Panc1 (cell line): ENCODE measurements around the gene RPAP3. TPM values are rescaled to one million over a fixed set of nuclear protein-coding genes. Genes with fewer than 3 reads are reported as not detected.

ENCODE experiments used
- ATAC-seq: fragments of 200-7000 bp; cut with Tn5 transposase; 2 replicates; pipeline ENCODE4 v1.9.1; 2020; ENCODE audit warnings: mild to moderate bottlenecking, moderate library complexity
- Bru-seq: library from RNA; stranded (reverse); fragments of 400-500 nt; gene quantifications from one replicate; lab custom pipeline; 2021; lab: Mats Ljungman, UMichigan
- BruChase-seq, 2 experiments: library from RNA; stranded (reverse); fragments of 400-500 nt; gene quantifications; one replicate each; lab custom pipeline; 2021; lab: Mats Ljungman, UMichigan
- BruUV-seq: library from RNA; stranded (reverse); fragments of 400-500 nt; replicated peaks from 2 replicates; lab custom pipeline; 2021; lab: Mats Ljungman, UMichigan
- CTCF ChIA-PET: fragments of 300-600 bp; sonication (Branson Sonifier 250); formaldehyde crosslinking; loops from one replicate; lab custom pipeline; 2022; ENCODE audit warnings: antibody characterized with exemption; lab: Charles Lee
- POLR2A ChIA-PET: fragments of 300-600 bp; sonication (Branson Sonifier 250); formaldehyde crosslinking; loops from one replicate; lab custom pipeline; 2022; ENCODE audit warnings: antibody characterized with exemption; lab: Charles Lee
- DNase-seq: peaks from one replicate; pipeline ENCODE4 v3.0.0-alpha.2; 2010; ENCODE audit warnings: low read depth, low spot score
- H3K27ac ChIP-seq: 2 replicates; pipeline ENCODE4 v1.5.1; 2011; ENCODE audit warnings: mild to moderate bottlenecking, low read length, inconsistent platforms
- H3K27me3 ChIP-seq: fragments of 200-500 bp; sonication (Bioruptor generic); 2 replicates; pipeline ENCODE4 v1.6.0; 2014; ENCODE audit warnings: low read length, inconsistent platforms; ENCODE audit not compliant: control insufficient read depth, insufficient read depth
- H3K36me3 ChIP-seq: fragments of 200-500 bp; sonication (Bioruptor generic); 2 replicates; pipeline ENCODE4 v1.5.1; 2014; ENCODE audit warnings: inconsistent platforms, mild to moderate bottlenecking, low read length, moderate library complexity; ENCODE audit not compliant: control insufficient read depth, insufficient read depth
- H3K4me1 ChIP-seq: 2 replicates; pipeline ENCODE4 v1.5.1; 2011; ENCODE audit warnings: inconsistent platforms, mild to moderate bottlenecking, low read length, moderate library complexity; ENCODE audit not compliant: control insufficient read depth, insufficient read depth
- H3K4me3 ChIP-seq, 2 experiments: 2 replicates each; pipeline ENCODE4 v1.5.1; 2011 to 2012; ENCODE audit warnings: low read depth in 2 of 2, low read length in 2 of 2, mild to moderate bottlenecking in 2 of 2, inconsistent platforms in 1 of 2, moderate library complexity in 1 of 2
- H3K9me3 ChIP-seq: fragments of 200-500 bp; sonication (Bioruptor generic); 2 replicates; pipeline ENCODE4 v1.5.1; 2014; ENCODE audit warnings: low read depth, mild to moderate bottlenecking, inconsistent platforms, low read length, moderate library complexity; ENCODE audit not compliant: control insufficient read depth, insufficient read depth
- POLR2AphosphoS5 ChIP-seq: IDR thresholded peaks from 2 replicates; pipeline ENCODE4 v1.6.1; 2012; ENCODE audit warnings: mild to moderate bottlenecking, low read depth, low read length, moderate library complexity
- SIN3A ChIP-seq: IDR thresholded peaks from 2 replicates; pipeline ENCODE4 v1.6.1; 2012; ENCODE audit warnings: low read depth, mild to moderate bottlenecking, low read length, moderate library complexity, borderline replicate concordance; ENCODE audit not compliant: insufficient read depth
- TCF7L2 ChIP-seq: IDR thresholded peaks from 2 replicates; pipeline ENCODE4 v1.6.1; 2011; ENCODE audit warnings: mild to moderate bottlenecking, low read depth, low read length, inconsistent platforms
- in situ Hi-C: cut with HindIII; loops from 2 replicates; pipeline ENCODE4 v1.10.0; 2016; ENCODE audit warnings: low sequenced_read_pairs, low pct_unique_long_range_greater_than_20kb
- intact Hi-C: fragments of 100-400 bp; cut with micrococcal nuclease; formaldehyde crosslinking; loops from one replicate; pipeline ENCODE4 v1.10.0; 2022; ENCODE audit not compliant: unreplicated experiment
- long read RNA-seq: library from polyadenylated mRNA; unstranded; transcript quantifications from one replicate; pipeline ENCODE4 v2.0.0, GENCODE V29; 2021; ENCODE audit not compliant: unreplicated experiment
- polyA plus RNA-seq: library from polyadenylated mRNA; unstranded; fragments of >200 nt; gene quantifications from one replicate; pipeline ENCODE4 v1.2.1, GENCODE V29; 2012; ENCODE audit warnings: missing spikeins; ENCODE audit not compliant: insufficient read length
- total RNA-seq: library from RNA; stranded (reverse); gene quantifications from one replicate; pipeline ENCODE4 v1.2.1, GENCODE V29; 2021; ENCODE audit not compliant: unreplicated experiment
- TF ChIP-seq, protein P1 (sequence below): fragments of 450-650 bp; IDR thresholded peaks from 2 replicates; pipeline ENCODE4 v1.5.1; 2017; ENCODE audit warnings: mild to moderate bottlenecking
- TF ChIP-seq, protein P2 (sequence below), 2 experiments: IDR thresholded peaks; 2 replicates each; pipeline ENCODE4 v1.6.1; 2011 to 2012; ENCODE audit warnings: low read depth in 2 of 2, control low read depth in 1 of 2, low read length in 1 of 2, mild to moderate bottlenecking in 1 of 2, moderate library complexity in 1 of 2; ENCODE audit not compliant: insufficient read depth in 1 of 2

Gene RPAP3, protein sequence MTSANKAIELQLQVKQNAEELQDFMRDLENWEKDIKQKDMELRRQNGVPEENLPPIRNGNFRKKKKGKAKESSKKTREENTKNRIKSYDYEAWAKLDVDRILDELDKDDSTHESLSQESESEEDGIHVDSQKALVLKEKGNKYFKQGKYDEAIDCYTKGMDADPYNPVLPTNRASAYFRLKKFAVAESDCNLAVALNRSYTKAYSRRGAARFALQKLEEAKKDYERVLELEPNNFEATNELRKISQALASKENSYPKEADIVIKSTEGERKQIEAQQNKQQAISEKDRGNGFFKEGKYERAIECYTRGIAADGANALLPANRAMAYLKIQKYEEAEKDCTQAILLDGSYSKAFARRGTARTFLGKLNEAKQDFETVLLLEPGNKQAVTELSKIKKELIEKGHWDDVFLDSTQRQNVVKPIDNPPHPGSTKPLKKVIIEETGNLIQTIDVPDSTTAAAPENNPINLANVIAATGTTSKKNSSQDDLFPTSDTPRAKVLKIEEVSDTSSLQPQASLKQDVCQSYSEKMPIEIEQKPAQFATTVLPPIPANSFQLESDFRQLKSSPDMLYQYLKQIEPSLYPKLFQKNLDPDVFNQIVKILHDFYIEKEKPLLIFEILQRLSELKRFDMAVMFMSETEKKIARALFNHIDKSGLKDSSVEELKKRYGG
- 47.3 TPM for total RNA-seq
- polyA plus RNA-seq = 18.4 TPM
- Bru-seq, nascent RNA = percentile 80 among the genes with signal in this experiment
- percentile 84 among the genes with signal in this experiment for BruChase-seq, experiment 1, labeled RNA remaining after a 2-hour chase
- percentile 88 among the genes with signal in this experiment for BruChase-seq, experiment 2, labeled RNA remaining after a 6-hour chase
- long read RNA-seq, full-length matches to known transcripts = 96 of 120 reads
- long read RNA-seq, partial matches to known transcripts = 18 of 120 reads
- long read RNA-seq, other reads (novel, unspliced or antisense) = 6 of 120 reads

DNA sequence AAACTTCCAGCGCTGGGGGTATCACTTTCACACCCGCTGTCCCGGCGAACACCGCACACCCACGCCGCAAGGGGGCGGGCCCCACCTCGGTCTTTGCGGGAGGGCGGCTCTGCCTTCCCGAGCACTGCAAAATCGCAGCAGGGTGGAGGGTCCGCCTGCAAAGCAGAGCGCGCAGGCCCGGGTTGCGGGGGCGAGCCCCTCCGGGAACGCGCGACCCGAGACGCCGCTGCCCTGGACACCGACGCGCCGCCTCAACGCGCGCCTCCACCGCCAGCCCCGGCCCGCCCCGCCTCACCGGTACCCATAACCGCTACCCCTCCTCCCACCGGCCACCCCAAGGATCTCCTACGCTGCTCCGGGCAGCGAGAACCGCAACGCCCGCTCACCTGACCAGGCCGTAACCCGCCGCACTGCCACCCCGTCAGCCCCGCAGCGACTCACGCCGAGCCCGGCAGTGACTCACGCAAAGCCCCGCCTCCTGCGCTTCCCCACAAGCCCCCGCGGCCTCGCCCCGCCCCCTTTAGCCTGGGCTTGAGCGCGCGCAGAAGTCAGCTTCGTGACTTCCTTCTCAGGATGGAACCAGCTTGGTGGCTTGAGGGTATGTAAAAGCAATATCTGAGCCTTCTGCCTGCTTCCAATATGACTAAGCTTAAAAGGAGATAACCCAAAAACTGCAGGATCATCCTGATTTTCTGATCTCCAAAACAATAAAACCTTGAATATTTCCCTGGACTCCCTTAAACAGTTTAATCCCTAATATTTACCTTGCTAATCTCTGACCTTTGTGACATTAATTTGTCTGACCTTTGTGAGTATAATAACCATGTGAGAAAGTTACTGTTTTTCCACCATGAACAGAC, at the start of gene RPAP3:
TSS of gene RPAP3 (minus strand) at position 465 of the 860 bp plus-strand sequence. CDS start 3,190 bp downstream, outside the sequence.
- Histone ChIP-seq H3K4me3 (peak within 1 kb of the TSS; percentile 57 to 87), H3K36me3 (no peaks in the 10 kb centered on the region; the same call in none of the 2 replicates), H3K9me3 (no peaks in the 10 kb centered on the region), H3K4me1 (peaks cover 16% of the 10 kb centered on the region), H3K27ac (peak within 1 kb of the TSS; percentile 99), H3K27me3 (no peaks in the 10 kb centered on the region)
- in situ Hi-C loops = no loop called here
- intact Hi-C loops = no loop called here
- ATAC-seq = peak; percentile 99
- TF ChIP-seq, protein P1, sequence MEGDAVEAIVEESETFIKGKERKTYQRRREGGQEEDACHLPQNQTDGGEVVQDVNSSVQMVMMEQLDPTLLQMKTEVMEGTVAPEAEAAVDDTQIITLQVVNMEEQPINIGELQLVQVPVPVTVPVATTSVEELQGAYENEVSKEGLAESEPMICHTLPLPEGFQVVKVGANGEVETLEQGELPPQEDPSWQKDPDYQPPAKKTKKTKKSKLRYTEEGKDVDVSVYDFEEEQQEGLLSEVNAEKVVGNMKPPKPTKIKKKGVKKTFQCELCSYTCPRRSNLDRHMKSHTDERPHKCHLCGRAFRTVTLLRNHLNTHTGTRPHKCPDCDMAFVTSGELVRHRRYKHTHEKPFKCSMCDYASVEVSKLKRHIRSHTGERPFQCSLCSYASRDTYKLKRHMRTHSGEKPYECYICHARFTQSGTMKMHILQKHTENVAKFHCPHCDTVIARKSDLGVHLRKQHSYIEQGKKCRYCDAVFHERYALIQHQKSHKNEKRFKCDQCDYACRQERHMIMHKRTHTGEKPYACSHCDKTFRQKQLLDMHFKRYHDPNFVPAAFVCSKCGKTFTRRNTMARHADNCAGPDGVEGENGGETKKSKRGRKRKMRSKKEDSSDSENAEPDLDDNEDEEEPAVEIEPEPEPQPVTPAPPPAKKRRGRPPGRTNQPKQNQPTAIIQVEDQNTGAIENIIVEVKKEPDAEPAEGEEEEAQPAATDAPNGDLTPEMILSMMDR = peak; percentile 86
- no peak for TF ChIP-seq TCF7L2
- TF ChIP-seq SIN3A = peak; percentile 87; the same call in 1 of the 2 replicates
- TF ChIP-seq, protein P2, sequence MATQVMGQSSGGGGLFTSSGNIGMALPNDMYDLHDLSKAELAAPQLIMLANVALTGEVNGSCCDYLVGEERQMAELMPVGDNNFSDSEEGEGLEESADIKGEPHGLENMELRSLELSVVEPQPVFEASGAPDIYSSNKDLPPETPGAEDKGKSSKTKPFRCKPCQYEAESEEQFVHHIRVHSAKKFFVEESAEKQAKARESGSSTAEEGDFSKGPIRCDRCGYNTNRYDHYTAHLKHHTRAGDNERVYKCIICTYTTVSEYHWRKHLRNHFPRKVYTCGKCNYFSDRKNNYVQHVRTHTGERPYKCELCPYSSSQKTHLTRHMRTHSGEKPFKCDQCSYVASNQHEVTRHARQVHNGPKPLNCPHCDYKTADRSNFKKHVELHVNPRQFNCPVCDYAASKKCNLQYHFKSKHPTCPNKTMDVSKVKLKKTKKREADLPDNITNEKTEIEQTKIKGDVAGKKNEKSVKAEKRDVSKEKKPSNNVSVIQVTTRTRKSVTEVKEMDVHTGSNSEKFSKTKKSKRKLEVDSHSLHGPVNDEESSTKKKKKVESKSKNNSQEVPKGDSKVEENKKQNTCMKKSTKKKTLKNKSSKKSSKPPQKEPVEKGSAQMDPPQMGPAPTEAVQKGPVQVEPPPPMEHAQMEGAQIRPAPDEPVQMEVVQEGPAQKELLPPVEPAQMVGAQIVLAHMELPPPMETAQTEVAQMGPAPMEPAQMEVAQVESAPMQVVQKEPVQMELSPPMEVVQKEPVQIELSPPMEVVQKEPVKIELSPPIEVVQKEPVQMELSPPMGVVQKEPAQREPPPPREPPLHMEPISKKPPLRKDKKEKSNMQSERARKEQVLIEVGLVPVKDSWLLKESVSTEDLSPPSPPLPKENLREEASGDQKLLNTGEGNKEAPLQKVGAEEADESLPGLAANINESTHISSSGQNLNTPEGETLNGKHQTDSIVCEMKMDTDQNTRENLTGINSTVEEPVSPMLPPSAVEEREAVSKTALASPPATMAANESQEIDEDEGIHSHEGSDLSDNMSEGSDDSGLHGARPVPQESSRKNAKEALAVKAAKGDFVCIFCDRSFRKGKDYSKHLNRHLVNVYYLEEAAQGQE (IDR thresholded peaks at IDR 0.05; ENCODE audit: insufficient read depth in 1 of 2, low read depth in 2 of 2, low read length in 1 of 2) = no peak
- TF ChIP-seq POLR2AphosphoS5 = peak; percentile 87
- ChIA-PET CTCF (interaction anchor here (0.5 to 0.8 kb wide), 5 partner anchors 62 to 901 kb away, joined by 3 to 10 read pairs (median 3); no protein-coding TSS in a partner anchor), POLR2A (no interaction called here)
- BruUV-seq = no TSS peak
- DNase-seq = peak; percentile 59

DNA sequence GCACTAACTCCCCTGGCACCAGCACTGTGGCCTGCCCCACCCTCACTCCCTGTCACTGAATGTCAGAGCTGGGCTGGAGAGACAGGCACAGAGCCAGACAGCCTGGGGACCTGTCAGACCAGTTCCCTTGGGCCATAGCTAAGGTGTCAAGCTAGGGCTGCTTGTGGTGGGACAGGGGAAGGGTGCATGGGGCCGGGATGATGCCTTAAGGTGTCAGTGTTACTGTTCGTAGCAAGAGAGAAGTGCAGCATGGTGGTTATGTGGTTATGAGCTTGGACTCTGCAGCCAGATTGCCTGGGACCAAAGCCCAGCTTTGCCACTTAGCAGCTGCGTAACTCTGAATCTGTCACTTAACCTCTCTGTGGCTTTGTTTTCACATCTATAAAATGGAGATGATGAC, 49.1 kb upstream of the RPAP3 start:
- peaks cover 30% of the 10 kb centered on the region for H3K4me1 ChIP-seq
- H3K4me3 ChIP-seq = no peak overlapping the region
- H3K9me3 ChIP-seq = no peaks in the 10 kb centered on the region
- intact Hi-C loops (no loop called here), in situ Hi-C loops (no loop called here)
- ATAC-seq (no peak), DNase-seq (no peak)
- POLR2A ChIA-PET = no interaction called here
- no TSS peak for BruUV-seq
- CTCF ChIA-PET = interaction anchor here (0.6 kb wide), 1 partner anchor 257 kb away, joined by 4 read pairs; no protein-coding TSS in a partner anchor
- H3K36me3 ChIP-seq = no peaks in the 10 kb centered on the region
- no peak for TF ChIP-seq POLR2AphosphoS5
- no peak for TF ChIP-seq TCF7L2
- TF ChIP-seq SIN3A = no peak
- TF ChIP-seq, protein P2 (IDR thresholded peaks at IDR 0.05; ENCODE audit: insufficient read depth in 1 of 2, low read depth in 2 of 2, low read length in 1 of 2) = no peak
- no peaks in the 10 kb centered on the region for H3K27me3 ChIP-seq
- no peak overlapping the region for H3K27ac ChIP-seq
